Peyer's patch (tissue), 4 donors: ENCODE data around the gene PAQR4.

ENCODE experiments used
- POLR2A ChIP-seq, 2 donors: fragments of 450-650 bp; IDR thresholded peaks; one replicate each; pipeline ENCODE4 v1.5.1; 2017; ENCODE audit warnings: antibody characterized with exemption in 2 of 2, mild to moderate bottlenecking in 2 of 2, moderate library complexity in 2 of 2
- TF ChIP-seq, protein P1 (sequence below), 6 experiments: fragments of 450-650 bp in 4 of 6; fragments of 200-600 bp in 2 of 6; sonication (generic) in 1 of 6; IDR thresholded peaks; one replicate each; pipeline ENCODE4 v1.5.1; 2017 to 2019; ENCODE audit warnings: antibody characterized with exemption in 6 of 6, mild to moderate bottlenecking in 3 of 6, moderate library complexity in 1 of 6

DNA sequence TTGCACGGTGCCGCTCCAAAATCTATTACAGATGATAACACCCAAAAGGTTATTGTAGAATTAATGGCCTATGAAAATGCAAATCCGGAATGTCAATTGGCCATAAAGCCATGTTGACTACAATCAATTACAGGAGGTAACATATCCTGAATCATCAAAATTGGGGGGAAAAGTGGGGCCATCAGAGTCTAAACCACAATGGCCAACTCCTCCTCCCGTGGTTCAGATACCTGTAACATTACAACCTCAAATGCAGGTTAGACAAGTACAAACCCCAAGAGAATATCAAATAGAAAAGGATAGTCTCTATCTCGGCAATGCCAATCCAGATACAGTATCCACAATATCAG, 42.5 kb upstream of the PAQR4 start:
- TF ChIP-seq, protein P1, sequence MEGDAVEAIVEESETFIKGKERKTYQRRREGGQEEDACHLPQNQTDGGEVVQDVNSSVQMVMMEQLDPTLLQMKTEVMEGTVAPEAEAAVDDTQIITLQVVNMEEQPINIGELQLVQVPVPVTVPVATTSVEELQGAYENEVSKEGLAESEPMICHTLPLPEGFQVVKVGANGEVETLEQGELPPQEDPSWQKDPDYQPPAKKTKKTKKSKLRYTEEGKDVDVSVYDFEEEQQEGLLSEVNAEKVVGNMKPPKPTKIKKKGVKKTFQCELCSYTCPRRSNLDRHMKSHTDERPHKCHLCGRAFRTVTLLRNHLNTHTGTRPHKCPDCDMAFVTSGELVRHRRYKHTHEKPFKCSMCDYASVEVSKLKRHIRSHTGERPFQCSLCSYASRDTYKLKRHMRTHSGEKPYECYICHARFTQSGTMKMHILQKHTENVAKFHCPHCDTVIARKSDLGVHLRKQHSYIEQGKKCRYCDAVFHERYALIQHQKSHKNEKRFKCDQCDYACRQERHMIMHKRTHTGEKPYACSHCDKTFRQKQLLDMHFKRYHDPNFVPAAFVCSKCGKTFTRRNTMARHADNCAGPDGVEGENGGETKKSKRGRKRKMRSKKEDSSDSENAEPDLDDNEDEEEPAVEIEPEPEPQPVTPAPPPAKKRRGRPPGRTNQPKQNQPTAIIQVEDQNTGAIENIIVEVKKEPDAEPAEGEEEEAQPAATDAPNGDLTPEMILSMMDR (IDR thresholded peaks at IDR 0.05): no peak
- no peak for TF ChIP-seq POLR2A (IDR thresholded peaks at IDR 0.05)
